D341Med (cell line): ENCODE results near the gene ARHGAP33.
A peak's percentile ranks its signal among the peaks of the same experiment; 100 is the strongest.

Experiments
- DNase-seq: peaks from one replicate; pipeline ENCODE4 v3.0.0; 2012; ENCODE audit warnings: low spot score

The ARHGAP33 gene

GRCh38 chr19:35740423-35741202 is 34.8 kb upstream of the ARHGAP33 start:
- peak; percentile 98 for DNase-seq

DNA sequence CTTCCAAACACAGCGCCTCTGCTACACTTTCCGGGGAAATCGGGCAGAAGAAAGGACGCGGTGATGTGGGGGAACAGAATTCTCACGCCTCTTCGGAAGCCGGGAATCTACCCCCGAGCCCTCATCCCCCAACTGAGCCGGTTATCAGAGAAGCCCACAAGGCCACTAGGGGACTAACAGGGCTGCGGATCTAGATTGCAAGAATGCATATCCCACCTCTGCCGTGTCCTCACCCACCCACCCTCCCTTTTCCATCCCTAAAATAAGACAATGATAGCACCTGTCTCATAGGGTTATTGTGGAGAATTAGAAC is 34.2 kb upstream of the ARHGAP33 start:
- DNase-seq: no peak

DNA sequence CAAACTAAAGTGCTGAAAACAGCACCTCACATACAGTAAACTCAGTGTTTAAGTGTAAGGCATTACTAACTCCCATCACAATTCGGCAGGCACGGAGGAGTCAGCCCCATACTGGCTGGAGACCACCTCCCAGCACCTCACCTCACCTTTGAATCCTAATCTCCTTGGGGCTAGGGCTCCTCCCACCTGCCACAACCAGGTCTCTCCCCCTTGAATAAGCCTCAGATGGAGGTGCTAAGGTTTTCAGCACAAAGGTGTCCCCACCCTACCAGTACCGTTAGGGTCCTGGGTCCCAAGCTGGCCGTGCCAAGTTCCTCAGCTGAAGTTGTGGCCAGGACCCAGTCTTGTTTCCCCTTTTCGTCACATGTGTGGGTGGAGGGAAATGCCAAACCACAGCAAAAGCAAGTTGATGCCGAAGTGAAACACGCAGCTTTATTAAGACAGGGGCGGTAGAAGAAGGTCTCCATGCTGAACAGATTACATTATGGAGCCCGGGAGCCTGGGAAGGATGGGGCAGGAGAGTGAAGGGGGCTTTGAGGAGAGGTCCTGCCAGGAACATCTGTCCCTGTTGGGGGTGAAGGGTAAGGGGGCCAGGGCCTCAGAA is 33.1 kb upstream of the ARHGAP33 start, which contains the start of gene IGFLR1:
Gene IGFLR1 (minus strand): TSS at position 332 of the 604 bp plus-strand sequence. CDS start 1,272 bp downstream, outside the sequence.
- DNase-seq: no peak

DNA sequence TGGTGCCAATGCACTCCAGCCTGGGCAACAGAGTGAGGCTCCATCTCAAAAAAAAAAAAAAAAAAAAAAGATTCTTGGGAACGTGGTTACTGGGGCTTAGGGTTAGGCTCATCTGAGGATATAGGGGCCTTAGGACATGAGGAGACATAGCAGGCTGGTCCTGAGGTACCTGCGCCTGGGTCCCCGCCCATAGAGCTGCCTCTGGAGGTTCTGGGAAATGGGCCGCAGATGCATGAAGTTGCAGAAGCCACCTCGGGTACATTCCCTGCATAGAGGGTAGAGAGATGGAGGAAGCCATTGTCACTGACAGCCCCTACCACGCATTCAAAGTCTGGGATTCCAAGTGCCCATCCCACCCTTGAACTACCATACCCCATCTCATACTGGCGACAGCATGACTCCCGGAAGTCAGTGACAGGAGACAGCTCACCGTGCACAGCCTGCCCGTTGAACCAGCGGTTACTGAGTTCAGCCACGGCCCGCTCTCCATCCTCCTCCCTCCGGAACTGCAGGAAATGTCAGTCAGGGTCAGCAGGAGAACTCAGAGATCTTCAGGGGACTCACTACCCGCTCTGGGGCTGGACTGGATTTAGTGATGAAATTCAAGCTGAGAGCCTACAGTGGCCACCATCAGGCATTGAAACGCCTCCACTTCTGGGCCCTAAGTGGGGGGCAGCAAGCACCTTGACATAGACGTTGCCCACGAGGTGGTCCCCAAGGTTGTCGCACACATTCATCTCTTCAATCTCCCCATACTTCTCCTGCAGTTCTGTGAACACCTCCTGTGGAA is 31.5 kb upstream of the ARHGAP33 start:
- DNase-seq: no peak

DNA sequence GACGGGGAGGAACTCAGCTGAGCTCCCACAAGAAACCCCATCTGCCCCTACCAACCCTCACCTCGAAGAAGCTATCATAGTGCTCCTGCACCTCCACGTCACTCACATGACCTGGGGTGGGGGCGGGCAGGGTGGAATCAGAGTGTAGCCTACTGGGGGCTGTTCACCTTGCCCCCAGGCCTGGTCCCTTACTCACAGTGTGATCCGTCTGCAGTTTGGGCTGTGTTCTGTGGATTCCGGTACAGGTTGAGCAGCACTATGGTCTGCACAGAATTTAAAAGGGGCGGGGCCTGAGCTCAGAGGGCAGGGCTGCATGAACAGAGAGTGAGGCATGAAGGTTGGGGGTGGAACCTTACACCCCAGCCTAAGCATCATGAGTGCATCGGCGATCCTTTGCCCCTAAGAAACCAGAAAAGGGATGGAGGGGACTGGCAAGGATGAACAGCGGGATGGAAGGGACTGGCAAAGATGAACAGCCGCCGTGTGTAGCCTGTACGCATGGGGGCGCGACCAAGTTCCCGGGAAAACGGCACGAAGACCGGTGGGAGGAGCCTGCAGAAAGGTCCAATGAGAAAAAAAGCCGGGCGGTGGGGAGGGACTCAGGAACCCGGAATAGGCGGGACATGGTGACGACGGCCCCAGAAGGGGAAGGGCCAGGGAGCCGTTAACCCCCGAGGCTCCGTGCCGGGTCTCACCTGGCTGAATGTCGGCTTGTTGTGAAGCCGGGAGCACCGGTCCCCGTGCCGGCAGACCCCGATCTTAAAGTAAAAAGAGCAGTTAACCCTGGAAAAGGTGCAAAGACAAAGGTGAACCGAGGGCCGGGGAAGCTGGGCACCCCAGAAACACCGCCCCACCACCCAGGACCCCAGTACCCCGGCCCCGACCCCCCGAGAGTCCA is 30.7 kb upstream of the ARHGAP33 start:
- DNase-seq: peak; percentile 84

GRCh38 chr19:35745328-35746086 is 29.9 kb upstream of the ARHGAP33 start, which contains the start of the genes PSENEN and U2AF1L4:
Gene PSENEN (plus strand): TSS chr19:35745651. CDS start chr19:35745931, 280 bp downstream.
Gene U2AF1L4 (minus strand): TSS chr19:35745418. CDS start chr19:35745391, 27 bp downstream.
- DNase-seq: peak; percentile 90

DNA sequence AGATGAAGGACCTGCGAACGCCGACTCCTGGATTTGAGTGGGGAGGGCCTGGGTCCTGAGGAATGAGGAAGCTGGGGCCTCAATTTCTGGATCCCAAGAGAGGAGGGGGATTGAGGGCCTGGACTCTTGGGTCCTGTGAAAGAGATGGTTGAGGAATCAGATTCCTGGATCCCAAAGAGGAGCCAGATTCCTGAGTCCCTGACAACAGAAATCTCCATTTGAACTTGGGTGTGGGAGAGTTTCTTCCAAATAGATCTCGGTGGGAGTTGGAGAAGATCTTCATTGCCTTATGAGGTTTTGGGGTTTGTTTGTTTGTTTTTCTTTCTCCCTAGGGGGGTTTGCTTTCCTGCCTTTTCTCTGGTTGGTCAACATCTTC is 29.3 kb upstream of the ARHGAP33 start:
- no peak for DNase-seq

GRCh38 chr19:35746531-35746930 is 28.8 kb upstream of the ARHGAP33 start:
- DNase-seq: no peak

- DNase-seq: peak; percentile 92
Observed at GRCh38 chr19:35748106-35749020, 27.0 kb upstream of the ARHGAP33 start, which contains the start of gene LIN37. Gene LIN37 (plus strand): TSS chr19:35748576. CDS start chr19:35748725, 149 bp downstream.

- no peak for DNase-seq
Observed at GRCh38 chr19:35750167-35750566, 25.2 kb upstream of the ARHGAP33 start.

- no peak for DNase-seq
Observed at GRCh38 chr19:35751839-35752745, 23.3 kb upstream of the ARHGAP33 start.

GRCh38 chr19:35752746-35753350 is 22.5 kb upstream of the ARHGAP33 start:
- DNase-seq: no peak

- DNase-seq: no peak
Observed at GRCh38 chr19:35753634-35754369, 21.6 kb upstream of the ARHGAP33 start.

DNA sequence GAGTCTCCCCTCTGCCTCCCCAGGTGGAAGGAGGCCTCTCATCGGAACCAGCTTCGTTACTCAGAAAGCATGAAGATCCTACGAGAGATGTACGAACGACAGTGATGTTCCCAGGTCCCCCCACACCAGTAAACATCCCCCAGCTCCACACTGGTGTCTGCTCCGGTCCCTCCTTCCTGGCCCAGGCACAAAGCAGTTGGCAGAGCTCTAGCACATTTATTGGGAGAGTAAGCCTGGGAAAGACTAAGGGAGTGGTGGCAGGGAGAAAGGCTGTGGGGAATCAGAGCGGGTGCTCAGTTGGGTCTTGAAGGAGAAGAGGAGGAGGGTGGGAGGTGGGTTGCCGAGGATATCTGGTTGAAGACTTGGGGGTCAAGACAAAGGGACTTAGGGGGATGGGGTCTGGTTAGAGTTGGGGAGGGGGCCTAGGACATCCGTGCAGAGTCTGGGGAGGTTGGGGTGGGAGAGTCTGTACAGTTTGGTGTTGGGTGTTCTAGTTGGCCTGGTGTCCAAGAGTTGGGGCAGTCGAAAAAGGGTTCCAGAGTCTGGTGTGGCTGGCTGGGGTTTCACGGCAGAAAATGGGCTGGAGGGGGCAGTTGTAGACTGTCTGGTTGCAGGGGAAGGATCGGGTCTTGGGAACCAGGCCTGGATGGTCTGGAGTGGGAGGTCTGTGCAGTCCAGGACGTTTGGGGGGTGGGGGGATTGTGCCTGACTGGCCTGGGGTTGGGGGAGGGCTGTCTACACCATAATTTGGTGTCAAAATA is 20.8 kb upstream of the ARHGAP33 start:
- no peak for DNase-seq

GRCh38 chr19:35755131-35755549 is 20.2 kb upstream of the ARHGAP33 start:
- DNase-seq: peak; percentile 70

DNA sequence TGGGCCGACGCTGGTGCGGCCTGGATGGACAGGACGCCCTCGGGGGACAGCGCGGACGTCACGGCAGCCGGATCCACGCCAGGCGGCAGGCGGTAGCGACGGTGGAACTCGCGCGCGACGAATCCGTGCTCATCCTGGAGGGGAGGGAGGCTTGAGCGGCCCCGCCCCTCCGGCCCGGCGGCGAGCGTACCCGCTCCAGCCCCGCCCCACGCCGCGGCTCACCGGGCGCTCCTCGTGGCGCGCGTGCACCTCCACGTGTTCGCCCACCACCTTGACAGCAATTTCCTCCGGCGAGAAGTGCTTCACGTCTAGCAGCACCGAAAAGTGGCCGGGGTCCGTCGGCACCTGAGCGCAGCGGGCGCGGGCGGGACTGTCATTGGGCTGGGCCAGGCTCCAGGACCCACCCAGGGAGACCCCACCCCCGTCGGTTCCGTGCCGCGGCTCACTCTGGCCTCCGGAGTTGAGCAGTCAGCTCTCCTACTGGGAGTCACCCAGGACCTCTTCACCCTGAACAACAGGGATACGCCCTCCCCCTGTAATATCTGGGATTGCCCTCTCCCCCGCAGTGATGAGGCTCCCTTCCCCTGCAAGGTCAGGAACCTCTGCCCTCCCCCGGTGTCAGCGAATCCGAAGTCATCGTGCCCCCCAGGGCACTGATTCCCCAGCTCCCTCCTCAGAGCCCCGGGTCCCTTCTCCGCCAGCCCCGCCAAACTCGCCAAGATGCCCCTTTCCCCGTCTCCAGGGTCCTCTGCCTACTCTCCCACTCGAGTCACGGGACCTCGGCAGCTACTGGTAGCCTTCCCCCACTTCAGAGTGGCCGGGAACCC is 19.6 kb upstream of the ARHGAP33 start:
- DNase-seq: peak; percentile 70
